Hepatocyte (in vitro differentiated cells): ENCODE results near the gene GRM4.

Experiments
- CTCF ChIP-seq: fragments of 200-600 bp; sonication (generic); IDR thresholded peaks from 2 replicates; pipeline ENCODE4 v1.5.1; 2016; ENCODE audit warnings: antibody characterized with exemption, mild to moderate bottlenecking; ENCODE audit not compliant: poor library complexity
- EZH2 ChIP-seq: fragments of 200-600 bp; sonication (generic); IDR thresholded peaks from 2 replicates; pipeline ENCODE4 v1.6.1; 2016; ENCODE audit warnings: antibody characterized with exemption, mild to moderate bottlenecking, borderline replicate concordance

GRCh38 chr6:34100788-34101187 is 45.1 kb downstream of the GRM4 start:
- TF ChIP-seq EZH2 = no peak
- no peak for TF ChIP-seq CTCF
